ENCODE data around the gene MCC.

MCC gene

GRCh38 chr5:113267361-113267900 is 220.8 kb downstream of the MCC start:
- TF ChIP-seq, protein P1, sequence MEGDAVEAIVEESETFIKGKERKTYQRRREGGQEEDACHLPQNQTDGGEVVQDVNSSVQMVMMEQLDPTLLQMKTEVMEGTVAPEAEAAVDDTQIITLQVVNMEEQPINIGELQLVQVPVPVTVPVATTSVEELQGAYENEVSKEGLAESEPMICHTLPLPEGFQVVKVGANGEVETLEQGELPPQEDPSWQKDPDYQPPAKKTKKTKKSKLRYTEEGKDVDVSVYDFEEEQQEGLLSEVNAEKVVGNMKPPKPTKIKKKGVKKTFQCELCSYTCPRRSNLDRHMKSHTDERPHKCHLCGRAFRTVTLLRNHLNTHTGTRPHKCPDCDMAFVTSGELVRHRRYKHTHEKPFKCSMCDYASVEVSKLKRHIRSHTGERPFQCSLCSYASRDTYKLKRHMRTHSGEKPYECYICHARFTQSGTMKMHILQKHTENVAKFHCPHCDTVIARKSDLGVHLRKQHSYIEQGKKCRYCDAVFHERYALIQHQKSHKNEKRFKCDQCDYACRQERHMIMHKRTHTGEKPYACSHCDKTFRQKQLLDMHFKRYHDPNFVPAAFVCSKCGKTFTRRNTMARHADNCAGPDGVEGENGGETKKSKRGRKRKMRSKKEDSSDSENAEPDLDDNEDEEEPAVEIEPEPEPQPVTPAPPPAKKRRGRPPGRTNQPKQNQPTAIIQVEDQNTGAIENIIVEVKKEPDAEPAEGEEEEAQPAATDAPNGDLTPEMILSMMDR (IDR thresholded peaks at IDR 0.05), result no peak

DNA sequence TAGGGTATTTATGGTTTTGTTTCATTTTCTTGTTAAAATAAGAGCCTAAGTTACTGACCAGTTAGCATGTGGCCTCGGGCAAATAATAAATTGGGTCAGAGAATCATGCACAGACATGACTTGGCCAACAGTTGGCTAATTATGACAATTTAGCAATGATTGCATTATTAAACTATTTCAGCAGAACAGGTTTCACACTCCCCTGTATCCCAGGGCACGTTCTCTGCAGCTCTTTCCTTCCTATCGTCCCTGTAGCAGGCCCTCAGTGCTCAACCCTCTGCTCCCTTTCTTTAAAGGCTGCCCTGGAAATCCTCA is 221.4 kb downstream of the MCC start:
- TF ChIP-seq, protein P1 (IDR thresholded peaks at IDR 0.05), result no peak

DNA sequence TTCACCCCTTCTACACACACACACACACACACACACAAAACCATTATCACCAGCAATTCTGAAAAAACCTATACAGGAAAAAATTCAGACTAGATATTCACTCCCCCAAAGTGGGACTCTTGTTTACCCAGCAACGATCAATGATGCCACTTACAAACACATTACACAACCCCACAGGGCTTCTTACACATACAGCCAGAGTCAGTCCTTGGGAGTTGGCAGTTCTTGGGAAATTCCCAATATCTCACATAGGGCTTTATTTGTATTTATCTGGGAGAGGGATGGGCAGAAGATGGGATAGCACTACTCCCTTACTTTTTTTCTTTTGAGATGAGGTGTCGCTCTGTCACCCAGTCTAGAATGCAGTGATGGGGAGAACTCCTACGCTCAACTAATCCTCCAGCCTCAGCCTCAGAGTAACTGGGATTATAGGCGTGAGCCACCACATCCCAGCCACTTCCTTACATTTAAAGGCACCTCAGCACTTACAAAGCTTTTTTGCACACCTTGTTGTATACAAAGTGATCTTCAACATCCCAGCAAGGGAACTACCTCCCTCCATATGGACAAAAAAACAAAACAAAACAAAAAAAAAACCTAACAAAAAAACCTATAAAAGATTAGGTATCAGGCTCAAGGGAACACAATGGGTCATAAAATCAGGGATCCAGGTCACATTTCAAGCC is 221.9 kb downstream of the MCC start:
- TF ChIP-seq, protein P1 (IDR thresholded peaks at IDR 0.05), result no peak

GRCh38 chr5:113265190-113265589 is 223.1 kb downstream of the MCC start:
- TF ChIP-seq, protein P1 (IDR thresholded peaks at IDR 0.05), result no peak

DNA sequence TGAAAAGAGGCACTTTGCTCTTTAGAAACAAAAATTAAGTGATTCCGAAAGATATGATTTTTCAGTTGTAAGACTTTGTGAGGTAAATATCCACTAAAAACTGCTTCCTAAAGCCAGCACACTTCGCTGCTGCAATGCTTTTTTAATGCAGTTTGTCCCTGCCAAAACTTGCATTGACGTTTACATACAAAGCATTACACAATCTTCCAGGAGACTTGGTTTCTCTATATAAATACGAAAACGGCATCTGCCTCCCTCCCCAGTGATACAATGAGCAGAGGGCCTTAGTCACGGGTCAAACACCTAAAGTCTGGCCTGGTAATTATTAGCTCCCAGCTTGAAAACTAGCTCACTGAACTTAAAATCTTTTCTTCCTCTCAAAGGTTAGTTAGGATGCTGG is 224.2 kb downstream of the MCC start:
- TF ChIP-seq, protein P1 (IDR thresholded peaks at IDR 0.05), result no peak

DNA sequence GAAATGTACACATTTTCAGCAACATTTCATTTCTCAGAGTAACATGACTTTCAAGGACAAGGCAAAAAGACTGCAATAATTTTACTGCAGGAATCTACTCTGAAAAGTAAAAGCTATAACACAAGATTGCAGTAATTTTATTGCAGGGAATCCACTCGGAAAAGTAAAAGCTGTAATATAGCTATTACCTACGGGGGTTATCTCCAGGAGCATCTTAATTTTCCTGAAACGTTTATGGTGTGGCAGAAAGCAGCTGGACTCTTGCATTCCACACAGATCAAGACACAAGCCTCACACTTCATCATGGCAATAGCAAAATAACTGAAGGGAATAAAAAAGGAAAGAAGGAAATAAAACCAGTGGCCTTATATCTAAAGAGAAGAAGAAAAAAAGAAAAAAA is 224.7 kb downstream of the MCC start:
- TF ChIP-seq, protein P1 (IDR thresholded peaks at IDR 0.05), result no peak

DNA sequence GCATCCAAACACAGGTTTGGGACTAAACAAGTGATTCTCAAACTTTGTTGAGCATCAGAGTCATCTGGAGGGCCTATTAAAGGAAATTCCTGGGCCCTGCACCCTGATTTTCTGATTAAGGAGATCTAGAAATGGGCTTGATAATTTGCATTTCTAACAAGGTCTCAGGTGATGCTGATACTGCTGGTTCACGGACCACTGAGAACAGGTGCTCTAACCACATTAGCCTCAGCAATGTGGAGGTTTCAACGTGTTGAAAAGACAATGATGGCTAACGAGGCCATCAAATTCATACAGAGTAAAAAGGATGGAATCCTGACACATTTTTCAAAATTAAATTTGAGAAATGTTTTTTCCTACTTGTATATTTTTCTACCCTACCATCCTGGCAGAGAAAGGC is 225.6 kb downstream of the MCC start:
- TF ChIP-seq, protein P1 (IDR thresholded peaks at IDR 0.05), result no peak

DNA sequence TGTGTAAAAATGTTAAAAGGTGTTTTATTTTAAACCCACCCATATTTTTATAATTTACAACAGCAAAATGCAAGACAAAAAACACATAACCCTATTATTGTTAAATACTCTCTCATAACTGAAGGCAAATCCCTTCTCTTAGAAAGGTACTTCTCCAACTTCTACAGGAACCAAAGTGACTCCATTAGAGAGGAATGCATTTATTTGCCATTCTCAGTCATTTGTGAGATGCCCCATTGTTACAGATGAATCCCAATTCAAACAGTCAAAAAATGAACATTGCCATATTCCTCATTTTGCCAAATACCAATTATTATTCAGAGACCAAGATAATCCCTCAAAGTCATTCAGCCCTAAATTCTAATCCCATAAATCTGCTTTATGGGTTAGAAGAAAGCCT is 229.2 kb downstream of the MCC start:
- TF ChIP-seq, protein P1 (IDR thresholded peaks at IDR 0.05), result no peak
